Effector CD4-positive, alpha-beta T cell (primary cell): ENCODE results near the gene CD58.
"Not testable (repeated sequence)": the region's sequence is repeated elsewhere in the genome, so short reads cannot be mapped to it uniquely, and the experiment has no call there.

Source experiments
- DNase-seq: peaks from one replicate; pipeline ENCODE4 v3.0.0-alpha.2; 2020

The CD58 gene

DNA sequence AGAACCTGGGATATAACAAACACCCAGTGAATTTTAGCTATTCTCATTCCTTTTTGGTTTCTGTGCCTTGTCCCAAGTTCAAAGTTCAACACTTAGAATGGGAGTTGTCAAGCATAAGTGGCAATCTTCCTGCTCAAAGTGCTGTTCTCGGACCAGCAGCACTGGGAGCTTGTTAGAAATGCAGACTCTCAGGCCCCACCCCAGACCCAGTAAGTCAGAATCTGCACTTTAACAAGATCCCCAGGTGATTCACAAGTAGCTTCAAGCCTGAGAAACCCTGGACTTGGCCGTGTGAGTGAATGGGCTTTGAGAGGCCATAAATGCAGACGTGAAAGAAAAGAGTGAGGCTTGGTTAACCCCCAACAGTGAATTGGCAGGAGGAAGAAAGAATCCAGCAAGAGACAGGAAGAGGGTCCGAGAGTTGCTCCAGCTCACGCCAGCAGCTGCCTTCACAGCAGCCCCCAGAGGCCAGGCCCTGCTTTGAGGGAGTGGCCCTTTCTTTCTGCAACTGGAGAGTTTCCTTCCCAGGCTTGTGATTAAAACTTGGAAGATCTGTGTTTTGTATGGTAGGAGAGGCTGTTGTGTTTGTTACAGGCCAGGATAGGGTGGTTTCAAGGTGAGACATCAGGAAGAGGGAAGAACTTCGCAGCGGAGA is 21.3 kb upstream of the CD58 start:
- not testable (repeated sequence) for DNase-seq

DNA sequence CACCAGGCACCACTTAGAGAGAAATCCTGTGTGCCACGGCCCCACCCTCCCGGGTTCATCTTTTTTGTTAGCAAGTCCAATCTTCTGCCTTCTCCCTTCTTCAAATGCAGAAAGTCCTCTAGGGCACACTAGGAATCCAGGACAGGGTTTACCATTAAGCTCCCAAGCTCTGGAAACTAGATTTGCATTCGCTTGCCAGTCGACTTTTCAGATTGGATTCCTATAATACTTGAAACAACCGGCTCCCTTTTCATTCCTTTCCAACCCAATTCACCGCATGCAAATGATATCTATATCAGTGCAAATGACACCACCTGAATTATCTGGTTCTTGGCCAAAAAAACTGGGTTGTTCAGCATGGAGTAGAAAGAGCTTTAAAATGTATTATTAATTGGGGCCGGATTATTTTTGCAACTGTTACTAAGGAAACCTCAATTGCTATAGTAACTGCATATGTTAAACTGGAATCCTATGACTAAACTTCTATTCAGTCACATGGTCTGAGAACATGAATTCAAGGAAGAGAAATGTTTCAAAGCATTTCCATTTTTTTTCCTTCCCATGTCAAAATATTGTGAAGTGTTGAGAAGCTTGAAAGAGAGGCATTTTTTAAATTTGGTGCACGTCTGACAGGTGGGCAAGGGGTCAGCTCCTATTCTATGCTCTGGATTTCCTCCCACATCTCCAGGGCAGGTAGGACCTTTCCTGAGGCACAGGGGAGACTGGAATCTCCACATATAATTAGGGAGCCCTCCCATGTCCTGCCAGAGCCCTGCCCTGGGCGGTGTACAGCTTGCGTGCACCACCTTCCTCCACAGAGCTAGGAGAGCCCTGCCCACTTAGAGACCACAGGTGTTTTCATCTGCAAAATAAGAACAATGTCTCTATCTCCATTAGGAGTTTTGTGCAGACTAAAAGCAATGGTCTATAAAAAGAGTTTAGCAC is 20.5 kb upstream of the CD58 start:
- not testable (repeated sequence) for DNase-seq

DNA sequence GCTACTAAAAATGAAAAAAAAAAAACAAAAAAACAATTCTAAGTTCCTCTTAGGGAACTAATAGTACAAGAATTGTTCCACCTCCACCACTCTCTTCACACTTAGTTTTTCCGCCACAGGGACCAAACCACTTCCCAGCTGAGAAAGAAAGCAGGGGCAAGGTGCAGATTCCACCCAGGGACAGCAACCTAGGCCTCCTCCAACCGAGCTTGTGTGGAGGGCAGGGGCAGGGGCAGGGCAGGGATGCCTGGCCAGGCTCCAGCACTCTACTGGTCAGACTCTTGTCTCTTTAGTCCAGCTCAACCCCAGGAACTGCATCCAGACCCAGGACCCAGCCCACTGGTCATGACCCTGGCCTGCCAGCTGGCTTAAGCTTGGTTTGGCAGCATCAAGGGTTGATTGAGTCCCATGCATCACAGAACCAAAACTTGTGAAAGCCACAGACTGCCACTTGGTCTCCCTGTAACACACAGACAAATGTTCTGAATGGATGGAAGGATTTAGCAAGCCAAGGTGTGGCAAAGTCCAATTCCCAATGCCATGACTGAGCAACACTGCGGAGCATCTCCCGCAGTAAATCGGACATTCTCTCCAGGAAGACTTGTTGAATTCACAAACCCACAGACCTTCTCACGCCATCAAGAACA is 19.7 kb upstream of the CD58 start:
- DNase-seq: not testable (repeated sequence)

DNA sequence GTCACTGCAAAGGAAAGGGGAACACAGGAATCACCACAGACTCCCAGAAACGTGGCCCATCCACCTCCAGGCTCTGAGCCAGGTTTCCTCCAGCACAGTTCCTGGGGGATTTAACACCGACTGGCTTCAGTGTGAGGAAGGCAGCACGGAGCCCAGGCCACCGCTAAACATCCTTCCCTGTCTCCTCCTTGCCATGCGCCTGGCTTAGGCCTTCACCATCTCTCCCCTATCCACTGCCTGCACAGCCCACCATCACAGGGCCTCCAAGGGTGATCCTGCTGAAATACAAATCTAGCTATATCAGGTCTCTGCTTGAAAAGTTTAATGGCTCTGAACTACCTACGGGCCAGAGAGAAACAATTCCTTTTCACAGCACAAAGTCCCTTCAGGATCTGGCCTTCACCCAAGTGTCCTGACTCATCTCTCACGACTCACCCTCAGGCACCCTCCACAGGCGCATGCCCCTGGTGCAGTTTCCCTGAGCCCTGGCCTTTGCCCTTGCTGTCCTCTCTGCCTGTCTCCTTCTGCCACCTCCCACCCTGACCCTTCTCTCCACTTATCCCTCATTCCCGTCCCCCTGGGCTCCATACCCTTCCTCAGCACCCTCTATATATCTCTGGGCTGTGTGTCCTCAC is 18.4 kb upstream of the CD58 start:
- not testable (repeated sequence) for DNase-seq

DNA sequence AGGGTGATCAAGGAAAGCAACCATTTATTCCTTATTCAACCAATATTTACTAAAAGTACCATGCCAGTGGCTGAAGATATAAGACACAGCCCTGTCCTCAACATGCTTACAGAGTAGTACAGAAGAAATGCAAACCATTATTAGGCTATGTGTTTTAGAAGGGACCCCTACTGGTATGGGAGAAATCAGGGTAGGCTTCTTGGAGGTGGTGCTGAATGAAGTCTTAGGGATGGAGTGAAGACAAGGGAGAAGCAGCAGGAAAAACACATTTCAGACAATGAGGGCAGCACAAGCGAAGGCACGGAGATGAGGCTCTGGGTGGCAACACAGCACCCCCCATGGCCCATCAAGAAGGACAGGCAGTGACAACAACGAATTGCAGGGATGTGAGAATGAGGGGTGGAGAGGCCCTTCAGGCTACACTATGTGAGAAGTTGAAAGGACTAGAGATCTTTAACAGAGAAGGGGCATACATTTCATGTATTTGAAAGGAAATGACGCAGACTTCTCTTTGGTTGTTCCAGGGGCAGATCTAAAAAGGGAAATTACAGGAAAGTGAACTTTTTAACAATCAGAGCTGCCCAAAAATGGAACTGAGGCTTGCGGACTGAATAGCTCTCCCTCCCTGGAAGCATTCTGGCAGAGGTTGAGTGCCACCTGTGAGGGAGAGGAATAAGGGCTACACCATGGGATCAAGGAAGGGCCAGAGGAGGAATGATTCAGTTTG is 16.8 kb upstream of the CD58 start:
- no peak for DNase-seq

DNA sequence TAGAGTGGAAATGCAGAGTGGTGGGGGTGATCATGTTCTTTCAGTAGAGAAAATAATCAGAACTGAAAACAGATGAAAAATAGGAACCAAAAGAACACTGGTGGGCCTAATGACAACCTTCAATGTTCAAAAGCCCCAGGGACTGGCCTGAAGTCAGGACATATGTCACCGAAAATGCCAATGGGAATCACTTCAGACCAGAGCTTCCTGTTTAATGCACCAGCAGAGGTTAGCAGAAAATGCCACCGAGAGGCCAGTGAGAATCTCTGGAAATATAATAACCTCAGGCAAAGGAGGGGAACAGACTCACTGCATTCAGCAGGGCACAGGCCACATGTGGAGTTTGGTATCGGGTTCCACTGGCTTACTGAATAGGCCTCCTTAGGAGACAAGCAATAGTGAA is 15.9 kb upstream of the CD58 start:
- DNase-seq: no peak

DNA sequence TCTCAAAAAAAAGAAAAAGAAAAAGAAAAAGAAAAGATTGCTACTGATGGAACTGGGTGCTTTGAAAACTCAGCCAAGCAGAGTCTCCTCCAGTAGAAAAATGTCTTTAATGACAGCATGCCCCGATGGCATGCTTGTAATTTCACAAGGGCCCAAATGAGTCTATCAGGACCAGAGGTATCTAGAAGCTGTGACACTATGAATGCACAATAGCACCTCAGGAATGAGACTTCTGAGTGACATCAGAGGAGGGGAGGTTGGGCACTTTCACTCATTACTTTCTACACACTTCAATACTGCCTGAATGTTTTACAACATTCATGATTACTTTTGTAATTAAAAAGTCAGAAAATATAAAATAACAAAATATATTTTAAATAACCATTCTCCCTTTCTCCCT is 15.1 kb upstream of the CD58 start:
- DNase-seq: no peak

DNA sequence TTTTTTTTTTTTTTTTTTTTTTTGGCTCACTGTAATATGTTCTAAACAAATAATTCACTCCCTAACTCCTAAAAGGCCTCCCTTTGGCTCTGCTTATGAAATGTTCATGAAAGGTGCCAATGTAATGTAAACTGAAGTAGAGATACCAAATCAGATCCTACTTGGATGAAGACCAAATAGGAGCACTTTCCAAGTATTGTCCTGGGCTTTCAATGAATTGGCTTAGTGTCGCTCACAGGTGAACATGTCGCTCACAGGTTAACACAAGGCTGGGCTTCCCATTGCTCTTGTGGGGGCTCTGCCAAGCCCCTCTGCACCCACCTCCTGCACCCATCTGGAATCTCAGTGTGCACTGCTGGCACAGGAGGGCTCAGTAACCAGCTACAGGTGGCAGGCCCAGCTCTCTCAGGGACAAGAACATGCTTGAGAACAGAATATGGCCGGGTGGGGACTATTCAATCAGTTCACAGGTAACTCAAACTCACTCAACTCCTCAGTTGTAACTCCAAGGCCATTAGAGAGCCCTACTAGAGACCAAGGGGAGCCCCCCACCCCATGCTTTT is 10.6 kb upstream of the CD58 start:
- no peak for DNase-seq

DNA sequence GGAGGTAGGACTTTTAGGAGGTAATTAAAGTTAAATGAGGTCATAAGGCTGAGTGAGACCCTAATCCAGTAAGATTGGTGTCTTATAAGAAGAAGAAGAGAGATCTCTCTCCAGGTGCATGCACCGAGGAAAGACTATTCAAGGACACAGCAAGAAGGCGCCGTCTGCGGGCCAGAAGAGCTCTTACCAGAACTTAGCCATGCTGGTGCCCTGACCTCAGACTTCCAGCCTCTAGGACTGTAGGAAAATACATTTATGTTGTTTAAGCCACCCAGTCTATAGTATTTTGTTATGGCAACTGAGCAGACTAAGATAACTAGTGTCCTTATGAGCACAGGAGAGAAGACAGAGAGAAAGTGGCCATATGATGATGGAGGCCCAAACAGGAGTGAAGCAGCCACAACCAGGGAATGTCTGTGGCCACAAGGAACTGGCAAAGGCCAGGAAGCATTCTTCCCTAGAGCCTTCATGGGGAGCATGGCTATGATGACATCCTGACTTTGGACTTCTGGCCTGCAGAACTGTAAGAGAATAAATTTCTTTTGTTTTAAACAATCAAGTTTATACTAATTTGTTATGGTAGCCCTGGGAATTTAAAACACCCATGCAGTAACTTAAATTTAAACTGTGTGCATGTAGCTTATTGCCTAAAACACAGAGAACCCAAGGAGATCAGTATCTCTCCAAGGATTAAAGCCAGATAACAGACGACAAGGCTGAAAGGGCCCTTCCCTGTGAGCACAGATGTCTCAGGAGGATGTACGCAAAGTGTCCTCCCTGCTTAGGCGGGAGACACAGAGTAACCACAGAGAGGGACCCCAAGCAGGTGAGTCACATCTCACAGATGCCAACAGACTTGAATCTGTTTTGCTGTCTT is 9.9 kb upstream of the CD58 start:
- no peak for DNase-seq

DNA sequence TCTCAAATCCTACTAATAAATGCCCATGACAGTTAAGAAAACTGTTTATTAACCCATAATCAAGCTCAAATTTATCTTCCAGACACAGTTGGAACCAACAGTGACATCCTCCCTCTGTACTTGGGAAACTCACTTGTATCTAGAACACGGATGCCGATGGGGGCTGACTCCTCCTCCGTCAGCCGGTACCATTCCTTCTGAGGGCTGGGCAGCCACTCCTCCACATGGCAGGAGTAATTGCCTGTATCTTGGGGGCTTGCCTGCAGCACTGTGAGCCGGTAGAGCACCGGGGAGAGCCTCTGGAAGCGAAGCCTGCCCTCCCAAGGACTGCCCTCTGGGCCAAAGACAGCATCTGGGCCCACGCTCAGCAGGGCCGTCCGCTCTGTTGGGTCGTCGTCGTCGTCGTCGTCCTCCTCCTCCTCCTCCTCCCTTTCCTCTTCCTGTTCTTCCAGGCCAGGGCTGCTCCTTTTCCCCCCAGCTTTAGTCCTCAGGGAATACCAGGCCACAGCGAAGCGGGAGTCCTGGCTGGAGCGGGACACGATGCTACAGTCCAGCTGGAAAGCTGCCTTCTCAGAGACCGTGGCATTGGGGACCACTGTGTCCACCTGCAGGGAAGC is 8.5 kb upstream of the CD58 start:
- DNase-seq: no peak

DNA sequence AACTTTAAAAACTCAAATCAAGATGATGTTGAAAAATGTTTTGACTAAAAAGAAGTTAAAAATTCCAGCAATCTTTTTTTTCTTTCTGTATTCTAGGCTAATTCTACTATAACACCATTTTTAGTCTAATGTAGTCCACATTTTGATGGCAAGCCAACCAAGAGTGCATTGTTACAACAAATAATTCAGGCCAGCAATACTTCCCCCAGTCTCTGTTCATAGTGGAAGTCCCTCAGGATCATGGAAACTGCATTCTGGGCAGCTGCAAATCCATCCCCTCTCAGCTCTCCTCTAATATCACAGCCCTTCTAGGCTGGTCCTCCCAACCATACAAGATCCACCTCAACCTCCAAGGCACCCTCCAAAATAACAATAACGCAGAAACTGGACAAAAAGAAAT is 7.8 kb upstream of the CD58 start:
- DNase-seq: no peak

DNA sequence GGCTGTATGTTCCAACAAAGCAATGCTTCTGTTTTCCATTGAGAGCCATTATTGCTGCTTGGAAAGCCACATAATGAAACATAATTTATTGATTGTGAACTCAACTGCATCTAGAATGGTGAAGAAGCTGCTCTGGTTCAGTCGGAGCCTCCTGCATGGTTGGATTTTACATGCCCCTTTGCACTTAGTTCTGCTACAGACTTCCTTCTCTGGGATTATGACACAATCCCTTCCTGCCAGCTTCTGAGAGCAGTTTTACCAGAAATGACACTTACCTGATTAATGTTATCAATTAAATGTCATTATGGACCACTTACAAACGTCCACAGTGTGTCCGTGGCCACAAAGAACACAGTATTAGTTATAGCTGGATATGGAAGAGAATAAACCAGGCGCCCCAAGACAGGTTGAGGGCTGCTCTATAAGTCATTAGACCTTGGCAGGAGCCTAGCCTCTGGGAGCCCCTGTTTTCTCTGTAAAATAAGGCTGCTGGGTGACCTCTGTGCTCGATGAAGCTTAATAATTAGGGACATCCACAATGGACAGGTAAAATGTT is 7.0 kb upstream of the CD58 start:
- DNase-seq: no peak

DNA sequence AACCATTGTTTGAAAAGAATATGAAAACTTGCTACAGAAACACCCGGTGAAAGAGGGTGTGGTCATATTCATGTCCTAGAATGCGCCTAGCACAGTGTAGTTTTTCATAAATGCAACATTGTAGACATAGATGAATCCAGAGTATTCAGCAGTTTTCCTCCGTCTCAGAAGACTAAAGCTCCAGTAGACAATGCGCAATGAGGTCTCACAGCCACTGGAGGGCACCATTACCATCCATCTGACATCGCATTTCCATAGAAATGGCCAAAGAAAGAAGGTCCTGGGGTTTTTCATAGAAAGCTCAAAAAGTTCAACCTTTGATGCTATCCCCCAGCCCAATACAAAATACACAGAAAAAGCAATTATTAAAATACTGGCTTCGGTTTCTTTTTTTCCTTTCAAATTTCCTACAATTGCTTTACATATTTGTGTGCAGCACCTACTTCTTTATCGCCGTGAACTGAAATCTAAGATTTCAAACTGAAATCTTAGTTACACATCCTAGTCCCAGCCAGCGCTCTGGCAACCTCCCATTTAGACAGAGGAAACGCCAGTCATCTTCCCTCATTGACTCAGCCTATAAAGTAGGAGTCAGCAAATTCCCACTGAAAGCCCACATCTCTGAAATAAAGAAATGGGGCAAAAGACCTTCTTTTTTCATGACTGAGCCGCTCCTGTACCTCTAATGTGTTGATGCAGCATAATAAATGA is 3.9 kb upstream of the CD58 start:
- DNase-seq: peak; percentile 29

DNA sequence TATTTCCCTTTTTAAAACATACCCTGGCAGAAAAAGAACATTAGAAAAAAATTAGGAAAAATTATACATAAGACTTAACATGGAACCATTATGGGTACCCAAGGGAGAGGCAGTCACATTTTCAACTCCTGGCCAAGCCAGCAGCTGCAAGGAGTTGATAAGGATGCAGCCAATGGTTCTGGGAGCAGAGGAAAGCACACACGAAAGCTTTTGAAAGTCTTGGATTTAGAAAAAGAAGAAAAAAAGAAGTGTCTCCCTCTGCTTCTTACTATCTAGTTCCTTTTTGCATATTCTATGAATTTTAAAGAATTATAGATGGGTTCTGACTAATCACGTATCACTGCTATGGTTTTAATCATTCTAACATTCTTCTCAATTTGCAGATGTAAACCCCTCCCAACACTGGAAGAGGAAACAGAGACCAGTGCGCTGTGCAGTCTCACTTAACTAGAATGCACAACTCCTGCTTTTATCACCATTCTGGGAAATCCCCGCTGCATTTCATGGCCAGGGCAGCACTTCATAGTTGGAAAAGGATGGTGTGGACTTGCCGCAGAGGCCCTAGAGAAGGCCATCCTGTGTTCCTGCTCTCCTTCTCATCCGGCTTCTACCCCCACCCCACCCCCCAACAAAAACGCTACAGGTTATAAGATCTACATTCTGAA is 2.7 kb upstream of the CD58 start:
- no peak for DNase-seq

DNA sequence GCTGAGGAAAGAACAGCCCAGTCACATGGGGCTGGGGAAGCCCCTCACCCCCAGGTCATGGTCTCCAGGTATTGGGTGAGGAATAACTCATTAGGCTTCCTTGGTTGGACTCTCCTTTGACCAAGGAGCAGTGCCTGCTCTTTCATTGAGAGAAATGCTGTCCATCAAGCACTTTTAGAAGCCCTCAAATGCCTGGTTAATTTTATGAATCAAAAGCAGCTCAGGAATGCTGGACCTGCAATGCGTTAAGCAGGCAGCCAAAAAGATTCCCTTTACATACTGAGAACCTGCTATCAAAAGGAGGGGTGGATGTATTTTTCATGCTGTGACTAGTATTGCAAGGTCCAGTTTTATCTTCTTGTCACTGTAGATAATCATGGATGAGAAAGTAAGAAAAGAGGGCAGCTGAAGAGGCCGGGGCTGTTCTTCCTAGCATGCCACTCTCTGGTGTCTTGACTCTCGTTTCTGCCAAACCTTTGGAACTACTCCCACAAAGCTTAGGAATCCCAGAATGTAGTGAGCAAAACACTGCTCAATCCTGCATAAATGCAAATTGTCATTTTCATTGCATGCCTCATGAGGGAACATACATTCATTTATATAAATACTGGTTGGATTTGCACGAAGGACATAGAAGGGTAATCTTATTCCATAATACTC is 2.1 kb upstream of the CD58 start:
- DNase-seq: no peak

DNA sequence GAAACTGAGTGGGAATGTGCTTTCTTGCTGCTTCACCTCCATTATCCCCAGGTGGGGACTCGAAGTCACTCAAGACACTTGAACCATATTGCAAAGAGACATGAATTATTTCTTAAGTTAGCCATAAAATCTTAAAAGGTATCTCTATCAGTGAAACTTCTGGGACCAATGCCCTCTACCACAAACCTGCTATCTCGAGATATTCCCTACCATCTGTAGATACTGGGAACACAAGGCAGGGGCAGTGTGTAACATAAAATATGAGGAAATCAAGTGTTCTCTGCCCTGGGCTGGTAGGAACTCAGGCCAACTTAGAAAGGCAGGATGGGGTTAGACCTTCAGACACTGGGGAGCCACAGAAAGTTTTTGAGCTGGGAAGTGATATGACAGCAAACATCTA is 1.3 kb upstream of the CD58 start:
- DNase-seq: no peak

DNA sequence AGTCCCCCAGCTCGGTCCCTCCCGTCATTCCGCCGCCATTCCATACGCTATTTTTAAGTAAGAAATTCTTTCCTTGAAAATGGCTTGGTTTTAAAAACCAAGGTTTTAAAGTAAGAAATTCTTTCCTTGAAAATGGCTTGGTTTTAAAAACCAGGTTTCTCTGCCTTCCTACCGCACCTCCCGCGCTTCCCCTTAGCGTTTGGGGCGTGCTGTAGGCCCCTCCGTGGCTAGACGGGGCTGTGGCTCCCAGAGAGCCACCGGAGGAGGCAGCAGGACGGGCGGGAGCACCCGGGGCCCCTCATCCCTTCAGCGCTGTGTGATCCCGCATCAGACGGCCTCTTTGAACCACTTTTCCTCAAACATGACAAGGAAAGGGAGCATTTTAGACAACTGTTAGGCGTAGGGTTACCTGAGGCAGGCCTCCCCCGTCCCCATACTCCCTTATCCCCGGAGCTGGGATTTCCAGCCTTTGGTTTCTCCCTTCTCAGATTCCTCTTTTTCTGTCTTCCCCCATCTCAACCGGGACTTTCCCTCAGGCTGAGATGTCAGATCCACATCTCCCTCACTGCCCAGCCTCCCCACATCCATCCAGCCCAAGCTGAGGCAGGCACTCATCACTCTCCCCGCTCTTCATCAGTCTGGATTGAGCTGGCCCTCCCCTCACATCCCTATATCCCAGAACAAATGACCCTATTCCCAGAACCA is 541 bp upstream of the CD58 start:
- DNase-seq: no peak
